HPDE6-E6E7 (cell line): ENCODE results near the gene TRIO.

ENCODE experiments used
- DNase-seq: peaks from one replicate; pipeline ENCODE4 v3.0.0; 2011; ENCODE audit warnings: missing footprints; ENCODE audit errors: extremely low spot score

Gene TRIO

GRCh38 chr5:14326035-14326903 is 183.1 kb downstream of the TRIO start:
- DNase-seq = no peak

- DNase-seq = no peak
These were observed 184.5 kb downstream of the TRIO start for GRCh38 chr5:14327624-14328023.

DNA sequence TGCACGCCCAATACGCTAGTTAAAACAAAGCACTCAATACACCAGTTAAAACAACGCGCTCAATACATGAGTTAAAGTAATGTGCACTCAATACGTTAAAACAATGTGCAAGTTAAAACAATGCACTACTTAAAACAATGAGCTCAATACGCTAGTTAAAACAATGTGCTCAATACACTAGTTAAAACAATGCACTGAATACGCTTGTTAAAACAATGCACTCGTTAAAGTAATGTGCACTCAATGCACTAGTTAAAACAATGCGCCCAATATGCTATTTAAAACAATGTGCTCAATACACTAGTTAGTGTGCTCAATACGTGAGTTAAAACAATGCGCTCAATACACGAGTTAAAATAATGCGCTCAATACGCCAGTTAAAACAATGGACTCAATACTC is 185.0 kb downstream of the TRIO start:
- no peak for DNase-seq

DNA sequence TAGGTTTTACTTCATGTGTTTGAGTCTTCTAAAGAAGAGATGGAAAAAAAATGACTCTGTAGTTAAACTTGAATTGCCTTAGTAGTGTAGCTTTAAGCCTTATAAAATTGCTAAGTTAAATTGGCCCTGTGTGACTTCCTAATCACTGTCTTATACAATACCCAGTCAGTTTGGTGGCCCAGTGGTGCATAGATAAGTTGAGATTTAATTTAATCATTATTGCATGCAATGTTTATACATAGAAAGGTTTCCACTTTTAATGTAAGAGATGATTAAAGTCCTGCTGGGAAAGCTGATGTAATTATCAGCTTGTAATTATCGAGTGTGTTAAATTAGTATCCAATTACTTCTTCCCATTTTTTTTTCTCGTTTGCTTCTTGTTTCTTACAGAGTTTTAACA is 187.1 kb downstream of the TRIO start:
- no peak for DNase-seq

- DNase-seq = no peak
These were observed 187.7 kb downstream of the TRIO start for GRCh38 chr5:14330729-14331385.

DNA sequence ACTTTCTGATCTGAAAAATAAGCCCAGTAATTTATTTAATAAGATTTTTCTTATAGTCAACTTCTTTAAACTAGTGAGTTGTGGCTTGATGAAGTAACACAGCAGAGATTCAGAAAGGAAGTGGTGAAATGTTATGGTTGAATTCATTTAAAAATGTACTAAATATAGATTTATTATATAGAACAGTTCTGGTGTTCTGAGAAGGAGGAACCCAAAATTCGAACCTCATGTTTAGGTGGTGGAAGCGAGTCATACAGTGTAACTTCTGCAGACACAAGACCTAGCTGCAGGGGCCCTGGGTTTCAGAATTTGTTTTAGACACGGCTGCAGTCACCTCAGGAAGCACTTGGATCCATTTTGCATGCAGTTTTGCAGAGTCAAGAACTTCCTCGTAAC is 188.2 kb downstream of the TRIO start:
- DNase-seq = no peak

GRCh38 chr5:14332038-14332631 is 189.0 kb downstream of the TRIO start:
- no peak for DNase-seq

DNA sequence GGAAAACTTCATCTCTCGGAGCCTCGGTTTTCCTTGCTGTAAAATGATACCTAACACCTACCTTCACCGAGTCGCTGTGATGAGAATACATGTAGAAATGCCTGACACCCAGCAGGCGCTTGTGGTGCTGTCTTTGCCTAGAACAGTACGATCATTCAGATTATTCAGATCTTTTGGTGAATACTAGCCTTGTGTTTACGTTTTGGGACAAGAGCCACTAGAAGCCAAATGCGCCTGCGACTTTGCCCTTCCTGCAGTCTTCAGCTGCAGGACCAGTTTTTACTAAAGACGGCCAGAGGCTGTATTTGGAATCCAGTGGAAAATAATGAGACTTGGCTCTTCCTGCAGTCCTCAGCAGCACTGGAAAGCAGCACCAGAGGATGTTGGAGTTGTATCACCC is 189.6 kb downstream of the TRIO start:
- no peak for DNase-seq

GRCh38 chr5:14337593-14337992 is 194.5 kb downstream of the TRIO start:
- DNase-seq = no peak

- no peak for DNase-seq
These were observed 196.3 kb downstream of the TRIO start for GRCh38 chr5:14339468-14339867.

DNA sequence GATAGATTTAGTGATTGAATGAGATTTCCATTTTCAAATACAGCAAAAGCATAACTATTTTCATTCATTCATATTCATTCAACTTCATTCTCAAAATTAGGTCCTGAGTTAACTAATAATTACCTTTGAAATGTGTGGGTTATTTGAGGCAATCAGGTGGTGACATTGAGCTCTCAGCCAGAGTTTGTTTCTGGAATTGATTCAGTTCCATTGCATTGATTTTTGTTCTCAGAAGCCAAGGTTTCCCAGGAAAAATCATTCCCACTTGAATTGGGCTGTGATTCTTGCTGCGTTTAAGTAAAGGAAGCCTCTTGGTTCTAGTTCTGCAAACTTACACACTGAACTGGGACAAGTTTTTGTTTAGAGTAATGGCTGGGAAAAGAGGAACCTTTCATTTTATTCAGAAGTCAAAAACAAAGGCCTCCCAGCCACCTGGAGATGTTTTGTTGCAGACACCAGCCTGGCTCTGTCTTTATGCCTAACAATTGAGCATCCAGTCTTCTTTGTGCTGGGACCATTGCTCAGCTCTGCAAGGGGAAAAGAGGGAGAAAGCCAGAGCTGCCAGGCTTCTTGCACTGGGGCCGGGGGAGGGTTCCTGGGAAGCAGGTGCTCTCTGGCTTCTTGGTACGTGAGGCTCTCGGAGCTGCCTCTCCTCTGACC is 198.6 kb downstream of the TRIO start:
- no peak for DNase-seq

DNA sequence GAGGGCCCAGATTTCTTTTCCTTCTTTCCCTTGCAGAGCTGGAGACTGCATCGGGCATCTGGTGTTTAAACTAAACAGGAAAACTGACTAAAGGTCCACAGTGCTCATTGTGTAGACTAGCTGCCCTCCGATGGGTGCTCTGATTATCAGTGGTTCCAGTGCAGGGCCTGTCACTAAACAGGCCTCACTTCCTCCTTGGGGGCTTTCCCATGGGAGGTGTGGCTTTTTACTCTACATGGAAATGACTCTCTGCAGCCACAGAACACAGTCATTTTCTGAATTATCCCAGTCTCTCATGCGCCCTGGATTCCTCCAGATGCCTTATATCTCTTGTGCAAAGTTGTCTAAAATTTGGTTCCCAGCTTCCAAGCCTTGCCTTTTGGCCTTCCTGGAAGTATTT is 199.2 kb downstream of the TRIO start:
- DNase-seq = no peak

GRCh38 chr5:14343376-14343775 is 200.2 kb downstream of the TRIO start:
- no peak for DNase-seq

DNA sequence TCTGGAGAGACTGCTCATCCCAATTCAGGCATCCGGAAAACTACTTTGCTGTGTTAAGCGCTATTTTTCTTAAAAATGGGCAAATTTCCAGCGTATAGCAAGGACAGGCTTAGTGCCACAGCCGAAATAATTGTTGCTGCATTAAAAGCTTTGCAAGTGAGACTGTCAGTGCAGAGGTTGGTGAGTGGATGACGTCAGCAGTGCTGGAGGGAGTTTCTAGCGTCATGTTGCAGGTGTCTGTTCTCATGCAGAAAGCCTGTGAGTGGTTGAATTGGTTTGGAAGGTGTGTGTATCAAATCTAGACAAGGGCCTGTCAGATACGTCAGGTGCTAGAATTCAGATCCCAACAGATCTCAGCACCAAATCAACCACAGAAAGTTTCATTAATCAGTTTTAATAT is 204.4 kb downstream of the TRIO start:
- no peak for DNase-seq

GRCh38 chr5:14348142-14348541 is 205.0 kb downstream of the TRIO start:
- DNase-seq = no peak

DNA sequence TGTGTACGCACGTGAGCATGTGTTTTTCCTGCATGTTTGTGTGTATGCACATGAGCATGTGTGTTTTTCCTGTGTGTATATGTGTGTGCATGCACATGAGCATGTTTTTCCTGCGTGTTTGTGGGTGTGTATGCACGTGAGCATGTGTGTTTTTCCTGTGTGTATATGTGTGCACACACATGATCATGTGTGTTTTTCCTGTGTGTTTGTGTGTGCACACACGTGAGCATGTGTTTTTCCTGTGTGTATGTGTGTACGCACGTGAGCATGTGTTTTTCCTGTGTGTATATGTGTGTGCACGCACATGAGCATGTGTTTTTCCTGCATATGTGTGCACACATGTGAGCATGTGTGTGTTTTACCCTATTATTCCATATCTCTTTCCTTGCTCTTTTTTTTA is 205.9 kb downstream of the TRIO start:
- no peak for DNase-seq

GRCh38 chr5:14351086-14351661 is 208.0 kb downstream of the TRIO start:
- DNase-seq = no peak

DNA sequence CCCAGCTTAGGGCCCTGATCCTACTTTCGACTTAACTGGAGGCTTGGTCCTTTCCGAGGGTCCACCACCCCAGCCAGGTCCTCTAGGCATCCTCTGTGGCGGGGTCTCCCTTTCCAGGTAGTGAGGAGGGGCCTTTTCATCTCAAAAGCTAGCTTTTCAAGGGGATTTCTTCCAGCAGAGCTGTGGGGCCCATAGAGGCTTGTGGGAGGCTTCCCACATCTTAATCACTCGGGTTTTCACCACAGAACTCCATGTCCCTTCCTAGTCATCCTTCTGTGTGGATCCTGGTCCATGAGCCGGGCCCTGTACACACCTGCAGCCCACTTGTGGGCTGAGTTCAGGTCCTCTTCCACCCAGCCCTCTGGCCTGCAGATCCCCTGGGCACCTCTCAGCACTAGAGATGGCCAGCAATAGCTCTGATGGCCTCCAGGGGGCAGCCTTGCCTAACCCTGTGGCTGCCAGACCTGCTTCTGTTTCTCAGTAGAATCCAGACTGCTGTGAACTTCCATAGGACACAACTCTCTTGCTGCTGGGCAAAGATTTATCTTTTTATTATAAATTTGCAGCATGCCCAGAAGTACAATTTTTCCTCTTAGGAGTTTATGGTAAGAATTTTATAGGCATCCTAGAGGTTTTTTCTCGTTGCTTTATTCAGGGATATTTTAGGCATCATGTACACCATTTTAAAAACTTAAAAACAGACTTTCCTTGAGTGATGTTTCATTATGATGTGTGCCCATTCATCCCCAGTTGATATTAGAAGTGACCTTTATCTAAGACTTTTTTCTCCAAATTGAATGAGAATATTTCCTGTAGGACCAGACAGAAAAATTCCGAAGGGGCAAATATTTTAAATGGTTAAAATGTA is 208.9 kb downstream of the TRIO start:
- DNase-seq = peak; percentile 55

DNA sequence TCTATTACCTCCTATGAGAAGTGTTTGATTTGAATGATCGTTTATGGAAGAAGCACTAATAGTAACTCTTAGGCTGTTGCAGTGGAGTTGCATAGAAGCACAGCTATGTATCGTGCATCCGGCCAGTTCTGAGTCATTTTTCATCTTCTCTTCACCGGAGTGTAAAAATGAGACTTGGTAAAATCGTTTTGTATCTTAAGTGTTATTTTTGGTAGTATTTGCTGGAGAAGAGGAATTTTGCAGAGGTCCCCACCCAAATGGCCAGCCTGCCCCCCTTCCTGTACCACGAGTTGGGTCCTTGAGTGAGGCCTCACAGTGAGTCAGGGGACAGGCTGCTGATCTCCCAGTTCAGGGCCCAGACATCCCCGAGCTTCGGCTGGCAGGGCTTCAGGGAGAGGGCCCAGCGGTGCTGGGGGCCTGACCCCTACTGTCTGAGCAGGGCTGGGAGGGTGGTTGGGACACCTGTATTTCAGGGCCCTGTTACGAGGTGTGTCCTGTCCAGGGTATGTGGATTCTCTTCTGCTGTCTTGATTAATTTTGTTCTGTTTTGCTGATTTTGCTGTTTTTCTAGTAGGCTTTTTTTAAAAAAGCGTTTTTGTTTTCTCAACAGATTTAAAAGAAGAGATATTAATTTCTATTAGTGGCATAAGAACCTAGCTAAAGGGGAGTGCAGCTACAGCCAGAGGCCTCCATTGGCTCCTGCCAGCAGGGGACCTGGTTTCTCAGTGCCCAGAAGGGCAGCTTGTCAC is 210.8 kb downstream of the TRIO start:
- no peak for DNase-seq

DNA sequence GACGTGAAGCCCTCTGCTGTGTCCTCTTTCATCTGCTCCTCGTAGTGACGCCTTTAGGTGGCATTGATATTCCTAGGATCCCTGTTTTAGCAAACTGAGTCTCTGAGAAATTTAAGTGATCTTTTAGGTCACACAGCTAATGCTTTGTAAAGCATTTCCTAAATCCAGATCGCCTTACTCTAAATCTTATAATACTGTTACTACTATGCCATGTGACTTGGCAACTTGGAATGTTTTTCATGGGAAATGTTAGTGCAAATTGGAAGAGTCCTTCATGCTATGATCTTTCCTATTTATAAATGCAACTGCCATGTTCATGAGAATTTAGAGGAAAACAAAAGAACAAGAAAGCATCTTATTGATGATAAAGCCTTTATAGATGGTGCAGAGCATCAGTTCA is 212.2 kb downstream of the TRIO start:
- no peak for DNase-seq
